Tibial nerve (tissue), 4 donors: Measurements from ENCODE around the gene BMPR1A. TPM values are rescaled to one million over a fixed set of nuclear protein-coding genes. Genes with fewer than 3 reads are reported as not detected.

Experiments
- DNase-seq, 2 donors: peaks; one replicate each; pipeline ENCODE4 v3.0.0-alpha.2; 2019; ENCODE audit warnings: low spot score in 2 of 2
- H3K27ac ChIP-seq, 4 donors: fragments of 200-600 bp; sonication (generic) in 3 of 4; one replicate each; pipeline ENCODE4 v1.5.1; 2017 to 2019; ENCODE audit warnings: mild to moderate bottlenecking in 1 of 4
- H3K27me3 ChIP-seq, 2 donors: fragments of 200-600 bp; sonication (generic) in 1 of 2; one replicate each; pipeline versions ENCODE4 v1.5.1 to v1.6.0; 2017 to 2019
- H3K36me3 ChIP-seq, 3 donors: fragments of 200-600 bp; sonication (generic); one replicate each; pipeline ENCODE4 v1.5.1; 2018 to 2019
- H3K4me1 ChIP-seq, 4 donors: fragments of 200-600 bp; sonication (generic) in 3 of 4; one replicate each; pipeline ENCODE4 v1.5.1; 2017 to 2019
- H3K4me3 ChIP-seq, 4 donors: fragments of 200-600 bp; sonication (generic) in 3 of 4; one replicate each; pipeline ENCODE4 v1.5.1; 2017 to 2019; ENCODE audit warnings: mild to moderate bottlenecking in 1 of 4, moderate library complexity in 1 of 4
- H3K9me3 ChIP-seq, 4 donors: fragments of 200-600 bp; sonication (generic) in 3 of 4; one replicate each; pipeline ENCODE4 v1.5.1; 2017 to 2019
- EP300 ChIP-seq, 2 donors: sonication (generic); formaldehyde crosslinking; IDR thresholded peaks; one replicate each; pipeline ENCODE4 v1.6.1; 2017; ENCODE audit warnings: antibody characterized with exemption in 2 of 2, mild to moderate bottlenecking in 1 of 2
- POLR2A ChIP-seq, 2 donors: fragments of 450-650 bp; IDR thresholded peaks; one replicate each; pipeline ENCODE4 v1.6.1; 2017; ENCODE audit warnings: antibody characterized with exemption in 2 of 2, mild to moderate bottlenecking in 2 of 2, moderate library complexity in 2 of 2
- WGBS, 2 donors: methylation state at CpG; one replicate each; pipeline ENCODE4 v1.1.5; 2018; 5-methylcytosine and 5-hydroxymethylcytosine counted together
- total RNA-seq, 4 donors: library from RNA; depleted of rRNA; stranded (reverse); fragments of >200 nt; gene quantifications; one replicate each; pipeline ENCODE4 v1.1.0, GENCODE V29; 2016
- TF ChIP-seq, protein P1 (sequence below), 5 experiments: fragments of 200-600 bp in 3 of 5; fragments of 450-650 bp in 2 of 5; sonication (generic) in 3 of 5; IDR thresholded peaks; one replicate each; pipeline ENCODE4 v1.5.1; 2016 to 2019; ENCODE audit warnings: antibody characterized with exemption in 5 of 5, mild to moderate bottlenecking in 3 of 5, moderate library complexity in 2 of 5

The BMPR1A gene
- total RNA-seq, 4 donors from 2014 or later: 35.7 to 51.3 (median 42.8) TPM

DNA sequence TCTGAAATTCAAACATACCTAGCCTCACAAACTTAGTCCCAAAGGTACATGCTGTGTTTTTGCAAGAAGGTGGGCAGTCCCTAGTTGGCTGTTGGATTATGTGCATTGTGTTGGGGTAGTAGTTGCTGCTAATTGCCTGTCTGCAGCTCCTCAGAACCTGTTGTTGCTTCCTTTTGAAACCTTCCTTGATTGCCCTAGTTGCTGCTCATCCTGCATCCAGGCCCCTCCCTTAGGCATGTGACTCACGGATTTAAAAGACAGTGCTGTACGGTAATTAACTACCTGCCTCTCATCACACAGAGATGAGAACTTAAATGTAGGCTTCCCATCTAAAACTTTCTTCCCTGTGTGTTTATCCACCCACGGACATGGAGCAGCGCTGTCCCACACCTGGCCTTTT, 67.7 kb downstream of the BMPR1A start:
- H3K27me3 ChIP-seq: no peaks in the 10 kb centered on the region
- DNase-seq: no peak
- H3K4me1 ChIP-seq: peaks cover 0 to 36% (median 0%) of the 10 kb centered on the region in 4 donors
- no peak overlapping the region for H3K27ac ChIP-seq
- TF ChIP-seq POLR2A (IDR thresholded peaks at IDR 0.05): no peak
- TF ChIP-seq EP300 (IDR thresholded peaks at IDR 0.05): no peak
- TF ChIP-seq, protein P1, sequence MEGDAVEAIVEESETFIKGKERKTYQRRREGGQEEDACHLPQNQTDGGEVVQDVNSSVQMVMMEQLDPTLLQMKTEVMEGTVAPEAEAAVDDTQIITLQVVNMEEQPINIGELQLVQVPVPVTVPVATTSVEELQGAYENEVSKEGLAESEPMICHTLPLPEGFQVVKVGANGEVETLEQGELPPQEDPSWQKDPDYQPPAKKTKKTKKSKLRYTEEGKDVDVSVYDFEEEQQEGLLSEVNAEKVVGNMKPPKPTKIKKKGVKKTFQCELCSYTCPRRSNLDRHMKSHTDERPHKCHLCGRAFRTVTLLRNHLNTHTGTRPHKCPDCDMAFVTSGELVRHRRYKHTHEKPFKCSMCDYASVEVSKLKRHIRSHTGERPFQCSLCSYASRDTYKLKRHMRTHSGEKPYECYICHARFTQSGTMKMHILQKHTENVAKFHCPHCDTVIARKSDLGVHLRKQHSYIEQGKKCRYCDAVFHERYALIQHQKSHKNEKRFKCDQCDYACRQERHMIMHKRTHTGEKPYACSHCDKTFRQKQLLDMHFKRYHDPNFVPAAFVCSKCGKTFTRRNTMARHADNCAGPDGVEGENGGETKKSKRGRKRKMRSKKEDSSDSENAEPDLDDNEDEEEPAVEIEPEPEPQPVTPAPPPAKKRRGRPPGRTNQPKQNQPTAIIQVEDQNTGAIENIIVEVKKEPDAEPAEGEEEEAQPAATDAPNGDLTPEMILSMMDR (IDR thresholded peaks at IDR 0.05): no peak
- no peak overlapping the region for H3K4me3 ChIP-seq
- H3K9me3 ChIP-seq: no peaks in the 10 kb centered on the region
- no peaks in the 10 kb centered on the region for H3K36me3 ChIP-seq
- WGBS, 2 donors: 68 to 75% methylated on average over 4 of the region's 4 CpGs

DNA sequence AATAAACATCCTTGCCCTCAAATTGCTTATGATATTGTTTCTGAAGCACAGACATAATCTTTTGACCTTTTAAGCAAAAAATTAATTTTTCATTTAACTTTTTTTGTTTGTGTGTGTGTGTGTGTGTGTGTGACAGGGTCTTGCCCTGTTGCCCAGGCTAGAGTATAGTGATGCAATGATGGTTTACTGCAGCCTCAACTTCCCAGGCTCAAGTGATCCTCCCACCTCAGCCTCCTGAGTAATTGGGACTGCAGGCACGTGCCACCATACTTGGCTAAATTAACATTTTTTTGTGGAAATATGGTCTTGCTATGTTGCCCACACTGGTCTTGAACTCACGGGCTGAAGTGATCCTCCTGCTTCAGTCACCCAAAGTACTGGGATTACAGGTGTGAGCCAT, 68.9 kb downstream of the BMPR1A start:
- Histone ChIP-seq H3K4me3 (no peak overlapping the region), H3K9me3 (no peaks in the 10 kb centered on the region), H3K36me3 (no peaks in the 10 kb centered on the region), H3K4me1 (peaks cover 0 to 48% (median 0%) of the 10 kb centered on the region in 4 donors), H3K27me3 (no peaks in the 10 kb centered on the region), H3K27ac (no peak overlapping the region)
- TF ChIP-seq POLR2A (IDR thresholded peaks at IDR 0.05): no peak
- TF ChIP-seq, protein P1 (IDR thresholded peaks at IDR 0.05): no peak
- no peak for TF ChIP-seq EP300 (IDR thresholded peaks at IDR 0.05)
- DNase-seq: no peak
- WGBS, 2 donors: 83 to 86% methylated on average over 2 of the region's 2 CpGs

DNA sequence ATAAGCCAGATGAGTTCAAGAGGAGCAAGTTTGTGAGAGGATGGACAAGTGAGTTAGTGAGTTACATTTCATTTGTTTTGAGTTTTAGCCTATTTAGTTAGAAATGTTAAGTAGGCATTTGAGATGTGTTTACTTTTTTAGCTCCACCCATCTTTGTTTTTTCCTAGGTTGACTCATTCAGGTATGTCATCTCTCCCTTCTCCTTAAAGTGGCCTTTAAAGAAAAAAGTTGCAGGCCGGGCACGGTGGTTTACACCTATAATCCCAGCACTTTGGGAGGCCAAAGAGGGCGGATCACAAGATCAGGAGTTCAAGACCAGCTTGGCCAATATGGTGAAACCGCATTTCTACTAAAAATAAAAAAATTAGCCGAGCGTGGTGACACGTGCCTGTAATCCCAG, 71.2 kb downstream of the BMPR1A start:
- Histone ChIP-seq H3K27me3 (no peaks in the 10 kb centered on the region), H3K4me1 (peaks cover 0 to 51% (median 0%) of the 10 kb centered on the region in 4 donors), H3K4me3 (no peak overlapping the region), H3K9me3 (no peaks in the 10 kb centered on the region), H3K27ac (no peak overlapping the region), H3K36me3 (no peaks in the 10 kb centered on the region)
- 91 to 94% methylated on average over 7 of the region's 7 CpGs for WGBS, 2 donors
- DNase-seq: no peak
- TF ChIP-seq, protein P1 (IDR thresholded peaks at IDR 0.05): no peak
- TF ChIP-seq EP300 (IDR thresholded peaks at IDR 0.05) (no peak), POLR2A (IDR thresholded peaks at IDR 0.05) (no peak)

DNA sequence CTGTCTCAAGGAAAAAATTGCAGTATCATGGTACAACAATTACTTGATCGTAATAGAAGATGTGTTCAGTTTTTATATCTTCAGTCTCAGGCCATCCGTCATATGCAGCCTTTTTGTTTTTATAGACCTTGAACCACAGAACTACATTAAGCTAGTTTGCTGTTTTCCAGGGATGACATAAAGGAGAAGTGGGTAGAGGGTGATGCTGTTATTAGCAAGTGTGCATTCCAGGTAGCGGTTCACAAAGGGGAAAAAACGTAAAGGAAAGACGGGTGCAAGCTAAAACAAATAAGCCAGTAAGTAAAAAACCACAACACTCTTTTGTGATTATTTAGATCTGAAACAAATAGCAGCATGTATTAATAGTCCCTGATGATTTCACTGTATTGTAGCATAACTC, 71.7 kb downstream of the BMPR1A start:
- Histone ChIP-seq H3K9me3 (no peaks in the 10 kb centered on the region), H3K27me3 (no peaks in the 10 kb centered on the region), H3K4me3 (no peak overlapping the region), H3K27ac (no peak overlapping the region), H3K36me3 (no peaks in the 10 kb centered on the region), H3K4me1 (peaks cover 0 to 54% (median 0%) of the 10 kb centered on the region in 4 donors)
- WGBS, 2 donors: 75 to 76% methylated on average over 5 of the region's 5 CpGs
- TF ChIP-seq EP300 (IDR thresholded peaks at IDR 0.05) (no peak), POLR2A (IDR thresholded peaks at IDR 0.05) (no peak)
- TF ChIP-seq, protein P1 (IDR thresholded peaks at IDR 0.05): no peak
- no peak for DNase-seq

DNA sequence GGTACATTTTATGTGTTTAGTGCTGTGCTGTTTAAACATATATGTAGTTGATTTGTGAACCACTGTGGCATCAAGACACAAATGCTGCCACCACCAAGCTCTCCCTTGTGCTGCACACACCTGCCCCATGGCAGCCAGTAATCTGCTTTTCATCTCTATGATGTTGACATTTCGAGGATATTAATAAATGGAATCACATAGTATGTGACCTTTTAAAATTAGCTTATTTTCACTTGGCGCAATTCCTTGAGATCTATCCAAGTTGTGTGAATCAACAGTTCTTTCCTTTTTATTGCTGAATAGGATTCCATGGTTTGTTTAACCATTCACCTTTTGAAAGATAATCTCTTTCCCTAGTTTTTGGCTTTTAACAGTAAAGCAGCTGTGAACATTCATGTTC, 73.1 kb downstream of the BMPR1A start:
- no peak overlapping the region for H3K4me3 ChIP-seq
- H3K27me3 ChIP-seq: no peaks in the 10 kb centered on the region
- DNase-seq: no peak
- TF ChIP-seq, protein P1 (IDR thresholded peaks at IDR 0.05): no peak
- TF ChIP-seq EP300 (IDR thresholded peaks at IDR 0.05) (no peak), POLR2A (IDR thresholded peaks at IDR 0.05) (no peak)
- H3K27ac ChIP-seq: no peak overlapping the region
- 17 to 44% methylated on average over 2 of the region's 2 CpGs for WGBS, 2 donors
- H3K9me3 ChIP-seq: no peaks in the 10 kb centered on the region
- H3K36me3 ChIP-seq: no peaks in the 10 kb centered on the region
- H3K4me1 ChIP-seq: peaks cover 0 to 53% (median 0%) of the 10 kb centered on the region in 4 donors
